HG03571 (cell line): Measurements from ENCODE around the gene CBY1.

Source experiments
- ATAC-seq: cut with Tn5 transposase; IDR thresholded peaks from one replicate; pipeline ENCODE4 v1.9.1; 2021; ENCODE audit not compliant: unreplicated experiment

Gene CBY1

DNA sequence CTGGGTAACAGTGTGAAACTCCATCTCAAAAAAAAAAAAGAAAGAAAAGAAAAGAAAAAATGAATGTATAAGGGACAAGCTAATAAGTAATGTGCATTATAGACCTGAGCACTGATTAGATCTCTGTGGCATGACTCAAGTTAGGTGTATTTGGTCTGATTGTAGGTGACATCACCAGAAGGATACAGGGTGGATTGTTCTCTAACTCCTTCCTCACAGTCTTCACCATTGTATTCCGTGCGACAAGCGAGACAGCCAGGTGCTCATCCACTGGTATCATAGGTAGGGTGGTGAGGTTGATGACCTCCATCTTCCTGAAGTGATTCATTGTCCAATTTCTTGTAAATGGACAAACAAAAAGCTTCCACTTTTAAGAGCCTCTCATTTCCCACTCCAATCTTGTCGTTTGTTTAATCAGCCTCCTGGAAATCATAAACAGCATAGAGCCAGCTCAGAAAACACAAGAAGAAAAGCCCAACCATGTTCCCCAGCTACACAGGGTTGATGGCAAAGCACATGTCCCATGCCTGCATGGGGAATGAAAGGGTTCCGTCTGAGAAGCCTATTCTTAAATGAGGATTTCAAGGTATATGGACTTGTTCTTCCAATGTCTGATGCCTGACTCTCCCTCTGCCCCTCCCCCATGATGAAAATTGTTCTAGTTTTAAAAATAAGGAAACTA lies 6.5 kb upstream of the CBY1 start:
- ATAC-seq: no peak

DNA sequence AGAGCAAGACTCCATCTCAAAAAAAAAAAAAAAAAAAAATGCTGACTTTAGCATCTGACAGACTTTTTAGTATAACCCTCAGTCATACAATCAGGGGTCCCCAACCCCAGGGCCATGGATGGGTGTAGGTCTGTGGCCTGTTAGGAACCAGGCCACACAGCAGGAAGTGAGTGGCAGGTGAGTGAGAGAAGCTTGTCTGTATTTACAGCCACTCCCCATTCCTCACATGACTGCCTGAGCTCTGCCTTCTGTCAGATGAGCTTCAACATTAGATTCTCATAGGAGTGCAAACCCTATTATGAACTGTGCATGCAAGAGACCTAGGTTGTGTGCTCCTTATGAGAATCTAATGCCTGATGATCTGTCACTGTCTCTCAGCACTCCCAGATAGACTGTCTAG lies 3.6 kb upstream of the CBY1 start:
- ATAC-seq: no peak

DNA sequence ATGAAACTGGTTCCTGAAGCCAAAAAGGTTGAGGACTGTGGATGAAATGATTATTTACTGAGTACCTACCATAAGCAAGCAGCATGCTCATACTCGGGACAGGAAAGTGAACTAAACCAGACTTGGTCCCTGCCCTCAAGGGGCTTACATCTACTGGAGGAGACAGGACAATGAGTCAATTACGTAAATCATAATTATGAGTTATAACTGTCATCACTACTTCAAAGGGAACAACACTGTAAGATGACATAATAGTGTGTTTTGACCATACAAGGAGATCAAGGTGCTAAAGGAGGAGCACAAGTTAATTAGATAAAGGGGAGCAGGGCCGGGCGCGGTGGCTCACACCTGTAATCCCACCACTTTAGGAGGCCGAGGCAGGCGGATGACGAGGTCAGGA lies 2.7 kb upstream of the CBY1 start:
- ATAC-seq: no peak

DNA sequence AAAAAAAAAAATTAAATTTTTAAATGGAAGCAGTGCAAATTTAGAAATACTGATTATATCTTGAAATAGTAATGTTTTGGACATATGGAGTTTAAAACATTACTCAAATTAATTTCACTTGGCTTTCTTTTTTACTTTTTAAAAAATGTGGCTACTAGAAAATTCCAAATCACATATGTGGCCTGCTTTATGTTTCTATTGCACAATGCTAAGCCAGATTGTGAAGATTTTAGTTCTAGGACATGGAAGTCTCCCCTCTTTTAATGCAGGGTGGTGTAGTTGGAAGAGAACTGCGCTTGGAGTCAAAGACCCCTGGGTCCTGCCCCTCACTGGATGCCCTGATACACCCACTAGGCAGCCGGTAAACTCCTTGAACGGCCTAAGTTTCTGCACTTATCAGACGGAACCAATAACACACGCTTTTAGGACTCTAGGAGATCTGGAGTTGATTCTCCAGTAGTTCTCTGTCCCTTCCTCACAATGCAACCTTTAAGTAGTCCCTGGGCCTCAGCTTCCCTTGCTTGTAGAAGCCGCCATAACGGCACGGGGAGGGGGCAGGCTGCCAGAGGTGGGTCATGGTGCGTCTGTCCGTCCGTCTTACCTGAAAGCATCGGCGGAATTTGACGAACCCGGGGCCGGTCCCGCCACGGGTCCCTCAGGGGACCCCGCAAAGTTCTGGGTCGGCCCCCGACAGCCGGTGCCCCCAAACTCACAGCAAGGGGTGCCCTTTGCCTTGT lies 751 bp upstream of the CBY1 start:
- ATAC-seq: peak; percentile 8

DNA sequence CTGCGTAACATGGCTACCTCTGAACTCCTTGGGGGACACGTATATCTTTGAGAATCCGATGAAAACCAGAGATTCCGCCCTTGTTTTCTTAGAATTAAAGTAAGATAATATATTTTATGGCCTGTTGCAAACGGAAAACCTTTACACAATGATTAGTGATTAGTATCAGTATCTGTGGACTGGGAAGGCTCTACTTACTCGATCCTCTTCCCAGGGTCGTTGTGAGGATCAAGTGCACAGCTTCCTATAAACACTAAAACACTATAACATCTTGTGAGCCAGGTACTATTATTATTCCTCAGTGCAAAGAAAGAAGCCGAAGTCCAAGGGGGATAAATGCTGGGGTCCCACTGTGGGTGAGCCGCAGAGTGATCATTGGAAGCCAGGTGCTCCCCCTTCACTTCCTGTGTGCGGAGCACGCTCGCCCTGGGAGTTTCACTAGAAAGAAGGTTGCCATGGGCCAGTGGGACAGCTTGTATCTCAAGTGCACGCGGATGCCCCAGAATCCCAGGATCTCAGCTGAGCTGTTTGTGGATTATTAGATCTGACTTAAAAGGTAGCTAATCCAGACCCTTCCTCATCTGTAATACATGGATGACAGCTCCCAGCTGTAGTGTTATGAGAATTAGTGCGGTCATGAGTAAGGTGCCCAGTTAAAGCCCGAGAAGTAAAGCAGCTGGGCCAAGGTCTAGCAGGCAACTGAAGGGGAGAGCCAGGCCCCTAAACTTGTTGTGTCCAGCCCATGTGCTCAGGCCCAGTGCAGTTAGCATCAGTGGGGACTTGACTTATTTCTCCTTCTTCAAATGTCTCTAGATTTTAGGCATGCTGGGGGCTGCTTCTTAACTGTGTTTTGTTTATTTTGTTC lies 839 bp downstream of the CBY1 start:
- no peak for ATAC-seq

DNA sequence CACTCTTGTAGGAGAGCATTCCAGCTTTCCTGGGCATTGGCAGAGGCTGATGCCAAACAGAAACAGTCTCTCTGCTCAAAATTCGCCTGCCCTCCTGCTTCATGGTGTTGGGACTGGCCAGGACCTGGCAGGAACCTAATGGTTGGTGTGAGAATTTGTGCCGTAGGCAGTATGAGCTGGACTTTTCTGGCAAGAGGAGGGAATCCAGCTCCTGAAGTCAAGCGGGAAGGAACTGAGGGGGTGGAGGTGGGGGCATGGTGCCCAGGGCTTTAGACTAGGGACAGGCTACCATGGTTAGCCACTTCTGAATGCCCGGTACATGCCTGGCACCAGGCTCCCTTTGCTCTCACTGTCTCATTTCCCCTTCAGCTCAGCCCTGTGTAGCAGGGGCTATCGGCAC lies 18.4 kb downstream of the CBY1 start:
- ATAC-seq: no peak

DNA sequence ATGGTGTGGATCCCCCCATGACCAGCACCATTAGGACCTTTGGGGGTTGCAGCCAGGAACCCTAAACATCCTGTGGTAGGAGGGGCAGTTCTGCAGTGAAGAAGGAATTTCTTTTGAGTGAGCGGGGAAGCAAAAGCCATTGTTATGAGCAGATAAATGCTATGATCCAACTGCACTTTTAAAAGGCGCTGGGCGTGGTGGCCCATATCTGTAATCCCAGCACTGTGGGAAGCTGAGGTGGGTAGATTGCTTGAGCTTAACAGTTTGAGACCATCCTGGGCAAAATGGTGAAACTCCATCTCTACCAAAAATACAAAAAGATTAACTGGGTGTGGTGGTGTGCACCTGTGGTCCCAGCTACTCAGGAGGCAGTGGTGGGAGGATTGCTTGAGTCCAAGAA lies 19.4 kb downstream of the CBY1 start:
- no peak for ATAC-seq

DNA sequence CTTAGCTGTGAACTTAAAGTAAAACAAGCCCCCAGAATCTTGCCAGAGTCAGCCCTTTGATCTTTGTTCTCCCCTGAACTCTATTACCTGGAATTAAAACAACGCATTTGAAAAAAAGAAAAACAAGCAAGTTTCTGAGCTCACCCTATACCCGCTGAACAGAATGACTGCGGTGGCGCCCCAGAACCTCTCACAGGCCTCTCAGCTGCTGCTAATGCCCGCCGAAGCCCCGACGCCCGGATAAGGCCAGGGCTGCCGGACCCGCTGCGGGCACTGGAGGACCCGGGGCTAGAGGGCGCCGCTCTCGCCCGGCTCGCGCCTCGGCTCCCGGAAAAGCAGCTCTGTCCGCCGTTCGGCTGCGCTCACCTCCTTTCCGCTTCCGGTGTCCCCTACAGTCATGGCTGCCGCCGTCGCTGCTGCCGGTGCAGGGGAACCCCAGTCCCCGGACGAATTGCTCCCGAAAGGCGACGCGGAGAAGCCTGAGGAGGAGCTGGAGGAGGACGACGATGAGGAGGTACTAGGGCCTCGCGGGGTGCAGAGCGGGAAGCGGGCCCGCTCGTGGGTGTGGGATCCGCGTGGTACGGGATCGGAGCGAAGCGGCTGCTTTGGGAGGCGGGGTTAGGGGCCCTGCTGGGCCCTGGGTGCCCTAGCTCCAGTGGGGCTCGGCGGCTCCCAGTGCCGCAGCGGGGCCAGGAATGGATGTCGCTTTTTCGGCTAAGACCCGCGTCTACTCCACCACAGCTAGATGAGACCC lies 25.3 kb downstream of the CBY1 start, which contains the start of gene TOMM22:
TOMM22 (plus strand) TSS at position 376 of the 754 bp plus-strand sequence; CDS start at position 398, 22 bp downstream.
- ATAC-seq: peak; percentile 92

DNA sequence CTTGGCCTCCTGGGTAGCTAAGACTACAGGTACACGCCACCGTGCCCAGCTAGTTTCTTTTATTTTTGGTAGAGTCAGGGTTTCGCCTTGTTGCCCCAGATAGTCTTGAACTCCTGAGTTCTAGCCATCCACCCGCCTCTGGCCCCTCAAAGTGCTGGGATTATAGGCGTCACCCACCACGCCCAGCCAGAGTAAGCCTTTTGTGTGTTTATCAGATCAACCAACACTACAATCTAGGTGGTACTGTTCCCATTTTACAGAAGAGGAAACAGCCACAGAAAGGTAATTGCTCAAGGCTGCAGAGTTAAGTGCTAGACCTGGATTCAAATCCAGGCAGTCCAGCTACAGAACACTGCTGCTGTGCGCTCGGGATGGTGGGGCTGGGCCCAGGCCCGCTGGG lies 28.5 kb downstream of the CBY1 start:
- ATAC-seq: no peak

DNA sequence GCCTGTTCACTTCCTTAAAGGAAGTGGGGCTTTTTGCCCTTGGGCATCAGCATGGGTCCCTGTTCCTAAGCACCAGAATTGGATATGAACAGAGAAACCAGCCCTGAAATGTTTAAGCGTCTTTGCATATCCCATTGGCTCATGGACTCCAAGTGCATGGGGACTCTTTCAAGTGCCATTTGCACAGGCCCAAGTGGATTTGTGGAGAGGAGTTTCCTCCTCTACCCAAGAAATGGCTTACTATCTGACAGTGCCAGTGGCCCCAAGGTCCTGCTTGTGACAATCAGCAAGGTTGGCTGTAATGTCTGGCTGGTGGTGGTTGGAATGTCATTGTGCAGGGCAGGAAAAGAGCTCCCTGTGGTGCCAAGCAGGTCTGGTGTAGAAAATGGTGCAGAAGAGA lies 29.3 kb downstream of the CBY1 start:
- ATAC-seq: no peak

DNA sequence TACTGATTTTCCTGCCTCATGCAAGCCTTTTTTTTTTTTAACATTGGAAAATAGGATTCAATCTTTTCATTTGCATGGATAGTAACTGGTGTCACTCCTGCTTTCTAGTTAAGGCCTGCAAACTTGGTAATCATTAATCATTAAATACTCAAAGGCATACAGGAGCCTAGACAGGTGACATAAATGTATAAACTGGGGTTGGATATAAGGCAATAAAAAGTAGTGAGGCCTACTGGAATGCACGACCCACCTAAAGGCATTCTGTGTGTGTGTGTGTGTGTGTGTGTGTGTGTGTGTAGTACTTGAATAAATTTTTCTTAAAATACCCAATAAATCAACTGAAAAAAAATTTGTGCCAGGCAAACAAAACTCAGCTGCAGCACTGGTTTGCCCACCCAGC lies 33.2 kb downstream of the CBY1 start:
- ATAC-seq: no peak

DNA sequence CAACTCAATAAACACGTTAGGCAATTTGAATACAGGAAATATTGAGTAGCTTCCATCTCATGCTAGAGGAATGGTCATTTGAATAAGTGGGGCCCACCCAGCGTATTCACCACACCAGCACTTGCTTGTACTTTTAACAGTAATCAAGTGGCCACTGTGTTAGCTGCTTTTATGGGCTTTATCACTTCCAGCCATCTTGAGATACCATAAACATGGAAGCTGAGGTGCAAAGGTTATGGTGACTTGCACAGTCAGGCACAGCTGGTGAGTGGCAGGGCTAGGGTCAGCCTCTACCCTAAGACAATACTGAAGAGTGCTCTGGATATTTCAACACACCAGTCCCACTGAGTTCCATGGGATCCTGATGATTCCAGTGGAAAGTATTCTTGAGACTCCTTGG lies 37.6 kb downstream of the CBY1 start:
- ATAC-seq: no peak

DNA sequence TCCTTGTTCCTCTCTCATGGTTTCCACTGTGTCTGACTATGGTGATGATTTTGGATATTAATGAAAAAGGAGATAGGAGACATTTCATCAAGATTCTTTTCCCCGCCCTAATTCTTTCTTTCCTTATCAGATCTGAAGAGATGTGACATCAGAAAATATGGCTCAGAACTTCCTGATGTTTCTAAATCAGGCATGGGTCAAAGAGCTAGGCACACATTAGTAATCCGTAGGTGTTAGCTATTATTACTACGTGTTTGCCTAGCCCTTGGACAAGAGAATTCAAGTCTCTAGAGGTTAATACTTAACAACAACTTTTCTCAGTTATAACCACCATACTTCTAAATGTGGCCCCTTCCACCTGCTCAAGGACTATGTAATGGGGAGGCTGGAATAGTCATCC lies 38.5 kb downstream of the CBY1 start:
- no peak for ATAC-seq

DNA sequence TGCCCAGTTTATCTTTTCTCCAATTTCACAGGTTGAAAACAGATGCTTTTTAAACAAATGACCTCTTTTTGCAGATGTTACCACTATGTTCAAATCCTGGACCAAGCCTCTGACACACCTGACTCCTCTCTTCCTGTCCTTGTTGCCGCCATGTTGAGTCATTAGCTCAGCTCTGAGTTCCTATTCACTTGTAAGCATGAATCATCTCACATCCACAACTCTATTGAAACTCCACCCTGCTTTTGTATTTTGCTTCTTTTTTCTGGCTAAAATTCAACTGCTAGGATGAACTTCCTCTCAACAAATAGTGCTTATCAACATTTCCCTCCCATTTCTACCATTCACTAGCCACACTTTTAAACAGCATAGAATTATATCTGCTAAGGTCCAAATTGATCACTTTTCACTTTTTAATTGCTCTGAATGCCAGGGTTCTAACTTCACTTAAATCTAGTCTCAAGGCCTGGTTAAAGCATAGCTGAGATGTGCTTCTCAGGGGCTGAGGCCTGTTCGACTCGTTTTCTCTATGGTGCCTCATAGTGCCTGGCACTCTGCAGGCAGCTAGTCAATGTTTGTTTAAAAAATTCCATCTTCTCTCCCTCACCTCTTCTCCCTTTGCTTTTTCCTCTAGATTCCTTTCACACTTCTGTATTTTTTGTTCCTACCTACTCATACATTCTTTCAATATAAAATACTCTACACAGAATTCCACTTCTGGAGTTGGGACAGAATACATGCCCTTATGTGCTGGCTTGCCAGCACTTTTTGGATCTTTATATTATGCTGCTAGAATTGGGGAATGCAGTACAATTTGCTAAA lies 40.4 kb downstream of the CBY1 start:
- no peak for ATAC-seq

DNA sequence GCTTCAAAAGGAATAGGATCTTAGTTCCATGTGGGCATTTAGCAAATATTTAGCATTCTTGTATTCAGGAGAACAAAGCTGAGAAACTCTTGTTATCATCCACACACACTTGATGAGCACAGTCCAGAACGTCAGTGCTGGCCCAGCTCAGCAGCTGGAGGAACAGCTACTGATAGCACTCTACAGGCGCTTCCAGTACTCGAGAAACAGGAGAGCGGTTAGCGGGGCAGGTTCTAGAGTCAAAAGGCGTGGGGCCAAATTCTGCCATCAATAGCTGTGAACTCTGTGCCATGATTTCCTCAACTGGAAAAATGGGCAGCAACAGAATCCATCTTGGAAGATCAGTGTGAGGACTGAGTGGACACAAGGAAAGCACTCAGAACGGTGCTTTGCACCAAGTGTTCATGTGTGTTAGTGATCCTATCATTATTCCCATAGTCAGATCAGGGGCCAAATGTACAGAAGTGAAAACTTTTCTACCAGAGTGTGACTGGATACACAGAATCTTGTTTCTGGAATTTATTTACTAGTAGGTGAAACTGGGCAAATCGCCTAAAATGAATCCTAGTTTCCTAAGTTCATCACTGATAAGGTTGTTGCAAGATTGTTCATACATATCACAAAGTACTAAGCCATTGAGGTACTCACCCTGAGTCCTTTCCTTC lies 41.1 kb downstream of the CBY1 start:
- no peak for ATAC-seq

DNA sequence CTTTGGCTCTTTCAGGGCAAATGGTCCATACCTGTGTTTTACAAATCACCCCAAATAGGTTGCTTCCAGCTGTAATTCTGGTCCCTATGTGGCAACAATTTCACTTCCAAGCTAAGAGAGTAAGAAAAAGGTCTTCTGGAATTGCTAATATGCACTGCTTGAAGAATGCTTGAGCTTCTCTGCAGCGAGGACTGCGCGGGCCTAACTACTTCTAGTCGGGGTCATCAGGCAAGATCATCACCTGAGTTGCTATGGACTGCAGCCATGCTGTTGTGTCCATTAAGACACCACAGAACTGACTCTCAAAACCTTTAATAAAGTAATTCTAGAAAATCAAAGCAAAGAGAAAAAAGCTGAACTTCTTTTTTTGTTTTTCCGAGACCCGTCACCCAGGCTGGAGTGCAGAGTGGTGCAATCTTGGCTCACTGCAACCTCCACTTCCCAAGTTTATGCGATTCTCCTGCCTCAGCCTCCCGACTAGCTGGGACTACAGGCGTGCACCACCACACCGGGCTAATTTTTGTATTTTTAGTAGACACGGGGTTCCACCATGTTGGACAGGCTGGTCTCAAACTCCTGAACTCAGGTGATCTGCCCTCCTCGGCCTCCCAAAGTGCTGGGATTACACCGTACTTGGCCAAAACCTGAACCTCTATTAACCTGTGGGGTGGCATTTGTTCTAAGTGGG lies 42.1 kb downstream of the CBY1 start:
- ATAC-seq: no peak

DNA sequence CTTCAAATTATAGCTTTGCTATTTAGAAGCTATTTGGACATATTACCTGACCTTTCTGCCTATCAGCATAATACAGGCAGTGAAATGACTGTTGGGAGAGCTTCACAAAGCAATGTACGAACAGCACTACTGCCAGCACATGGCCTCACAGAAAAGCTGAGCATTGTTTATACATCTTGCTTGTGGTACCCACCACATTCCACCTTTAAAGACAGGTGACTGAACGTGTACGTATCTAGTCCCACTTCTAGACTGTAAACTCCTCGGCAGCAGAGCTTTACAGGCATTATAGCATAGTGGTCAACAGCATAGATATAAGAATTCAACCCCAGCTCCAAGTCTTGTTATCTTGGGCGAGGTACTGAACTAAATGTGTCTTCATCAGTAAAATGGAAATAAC lies 42.7 kb downstream of the CBY1 start:
- no peak for ATAC-seq

DNA sequence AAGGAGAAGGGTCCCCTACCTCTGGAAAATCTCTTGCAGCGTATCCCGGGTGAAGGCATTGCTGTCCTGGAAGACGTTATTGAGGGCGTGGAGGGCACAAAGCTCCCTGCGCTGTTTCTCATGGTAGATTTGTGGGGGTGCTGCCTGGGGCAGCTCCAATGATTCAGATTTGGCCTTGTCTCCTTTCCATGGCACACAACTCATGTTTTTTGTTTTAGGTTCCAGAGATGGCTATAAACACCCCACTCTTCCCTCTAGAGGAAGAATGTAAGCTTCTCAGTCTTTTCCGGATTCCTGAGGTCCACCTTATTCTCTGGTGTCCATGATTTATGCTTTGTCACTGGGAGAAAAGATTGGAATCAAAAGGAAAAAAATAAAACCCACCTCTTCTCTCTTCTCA lies 43.3 kb downstream of the CBY1 start:
- no peak for ATAC-seq

DNA sequence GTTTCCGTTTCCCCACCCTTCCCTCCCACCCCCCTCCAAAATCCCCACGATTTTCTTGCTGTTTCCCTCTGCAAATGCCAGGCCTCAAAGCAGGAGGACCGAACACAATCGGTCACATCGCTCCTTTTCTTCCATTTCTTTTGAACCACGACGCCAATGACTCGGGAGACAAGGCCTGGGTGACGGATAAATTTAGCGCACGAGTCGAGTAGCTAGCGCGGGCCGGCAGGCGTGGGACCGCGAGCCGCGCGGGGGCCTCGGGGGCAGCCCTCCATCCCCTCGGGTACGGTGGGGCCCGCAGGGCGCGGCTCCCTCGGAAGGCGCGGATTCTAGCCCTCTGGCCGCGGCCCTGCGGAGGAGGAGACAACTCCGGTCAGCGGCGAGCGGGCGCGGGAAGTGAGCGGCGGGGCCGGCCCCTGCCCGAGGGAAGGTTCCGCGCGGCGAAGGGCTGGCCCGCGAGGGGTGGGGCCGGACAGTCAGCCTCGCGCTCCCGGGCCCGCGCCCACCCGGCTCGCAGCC lies 43.9 kb downstream of the CBY1 start:
- no peak for ATAC-seq
